Measurements from ENCODE around the gene ZNF506.
A peak's percentile ranks its signal among the peaks of the same experiment; 100 is the strongest.
"Not testable (repeated sequence)": the region's sequence is repeated elsewhere in the genome, so short reads cannot be mapped to it uniquely, and the experiment has no call there.

ZNF506 gene

GRCh38 chr19:19821366-19821951 lies at the start of gene ZNF506:
TSS of gene ZNF506 (minus strand) at chr19:19821750. CDS start at chr19:19821603, 147 bp downstream.
- DNase-seq = peak; percentile 99

- not testable (repeated sequence) for DNase-seq
These were observed 48.5 kb upstream of the ZNF506 start for GRCh38 chr19:19870086-19870485.

- DNase-seq = peak; percentile 53
These were observed 45.2 kb upstream of the ZNF506 start for GRCh38 chr19:19866611-19867248.

GRCh38 chr19:19865750-19866610 lies 44.4 kb upstream of the ZNF506 start, which contains the start of gene ZNF253:
TSS of gene ZNF253 (plus strand) at chr19:19865882. CDS start at chr19:19865997, 115 bp downstream.
- DNase-seq = peak; percentile 96

- peak; percentile 81 for DNase-seq
These were observed 39.3 kb upstream of the ZNF506 start for GRCh38 chr19:19860756-19861390.

GRCh38 chr19:19858751-19859150 lies 37.2 kb upstream of the ZNF506 start:
- DNase-seq = no peak

GRCh38 chr19:19851740-19852139 lies 30.2 kb upstream of the ZNF506 start:
- DNase-seq = not testable (repeated sequence)

- DNase-seq = no peak
These were observed 27.5 kb upstream of the ZNF506 start for GRCh38 chr19:19849056-19849455.

- no peak for DNase-seq
These were observed 26.2 kb upstream of the ZNF506 start for GRCh38 chr19:19847781-19848180.

- DNase-seq = no peak
These were observed 14.0 kb upstream of the ZNF506 start for GRCh38 chr19:19835560-19836038.

GRCh38 chr19:19826875-19827274 lies 5.3 kb upstream of the ZNF506 start:
- no peak for DNase-seq

GRCh38 chr19:19823916-19824315 lies 2.4 kb upstream of the ZNF506 start:
- no peak for DNase-seq

- peak; percentile 18 for DNase-seq
These were observed 426 bp upstream of the ZNF506 start for GRCh38 chr19:19821976-19822375.

- no peak for DNase-seq
These were observed 703 bp downstream of the ZNF506 start for GRCh38 chr19:19820774-19821320.

GRCh38 chr19:19817357-19817756 lies 4.2 kb downstream of the ZNF506 start:
- peak; percentile 70 for DNase-seq

GRCh38 chr19:19816679-19817078 lies 4.9 kb downstream of the ZNF506 start:
- no peak for DNase-seq

GRCh38 chr19:19811999-19812398 lies 9.6 kb downstream of the ZNF506 start:
- DNase-seq = not testable (repeated sequence)

GRCh38 chr19:19805480-19805879 lies 16.1 kb downstream of the ZNF506 start:
- DNase-seq = no peak

GRCh38 chr19:19788015-19788414 lies 33.5 kb downstream of the ZNF506 start:
- DNase-seq = no peak

GRCh38 chr19:19785476-19785875 lies 36.1 kb downstream of the ZNF506 start:
- DNase-seq = not testable (repeated sequence)

- DNase-seq = no peak
These were observed 38.8 kb downstream of the ZNF506 start for GRCh38 chr19:19782783-19783182.

- not testable (repeated sequence) for DNase-seq
These were observed 39.8 kb downstream of the ZNF506 start for GRCh38 chr19:19781791-19782190.

GRCh38 chr19:19778666-19779065 lies 42.9 kb downstream of the ZNF506 start:
- no peak for DNase-seq

Data from CD4-positive, alpha-beta T cell treated with Interleukin-17A for 4 hours (primary cell).